DOHH2 (cell line): Measurements from ENCODE around the gene RRBP1.

Experiments
- H3F3A ChIP-seq: fragments of 200-600 bp; sonication (generic), shearing (Covaris generic); 2 replicates; pipeline ENCODE4 v1.6.0; 2016; ENCODE audit warnings: antibody characterized with exemption, mild to moderate bottlenecking; ENCODE audit not compliant: control insufficient read depth, insufficient read depth
- H3K27ac ChIP-seq: fragments of 200-600 bp; sonication (generic); 2 replicates; pipeline ENCODE4 v1.5.1; 2014; ENCODE audit warnings: low read depth, mild to moderate bottlenecking, low read length, moderate library complexity
- H3K27me3 ChIP-seq: fragments of 200-600 bp; sonication (generic); 2 replicates; pipeline ENCODE4 v1.6.1; 2014; ENCODE audit warnings: mild to moderate bottlenecking, low read length, mixed read lengths; ENCODE audit not compliant: control insufficient read depth
- H3K36me3 ChIP-seq: fragments of 200-600 bp; sonication (generic); 2 replicates; pipeline ENCODE4 v1.6.1; 2014; ENCODE audit warnings: mild to moderate bottlenecking, low read length, moderate library complexity, mixed read lengths; ENCODE audit not compliant: control insufficient read depth
- H3K4me1 ChIP-seq: fragments of 200-600 bp; sonication (generic); 2 replicates; pipeline ENCODE4 v1.6.1; 2014; ENCODE audit warnings: mild to moderate bottlenecking, low read length, mixed read lengths; ENCODE audit not compliant: control insufficient read depth
- H3K4me2 ChIP-seq: fragments of 200-600 bp; sonication (generic); 2 replicates; pipeline ENCODE4 v1.6.0; 2014; ENCODE audit warnings: mild to moderate bottlenecking, low read length, moderate library complexity
- H3K4me3 ChIP-seq: fragments of 200-600 bp; sonication (generic); 2 replicates; pipeline ENCODE4 v1.5.1; 2014; ENCODE audit warnings: mild to moderate bottlenecking, low read length, mixed read lengths
- H3K79me2 ChIP-seq: fragments of 200-600 bp; sonication (generic); 2 replicates; pipeline ENCODE4 v1.6.1; 2014; ENCODE audit warnings: mild to moderate bottlenecking, low read length, mixed read lengths; ENCODE audit not compliant: control insufficient read depth
- H3K9me2 ChIP-seq: fragments of 200-600 bp; sonication (generic); replicated peaks from 2 replicates; pipeline ENCODE4 v1.6.1; 2014; ENCODE audit warnings: mild to moderate bottlenecking, low read length, mixed read lengths; ENCODE audit not compliant: control insufficient read depth
- H3K9me3 ChIP-seq: fragments of 200-600 bp; sonication (generic); 2 replicates; pipeline ENCODE4 v1.6.1; 2014; ENCODE audit warnings: antibody characterized with exemption, low read length, mixed read lengths; ENCODE audit not compliant: control insufficient read depth, insufficient read depth
- H4K20me1 ChIP-seq: fragments of 200-600 bp; sonication (generic); 2 replicates; pipeline ENCODE4 v1.6.0; 2014; ENCODE audit warnings: low read depth, mild to moderate bottlenecking, antibody characterized with exemption, low read length, moderate library complexity; ENCODE audit not compliant: control insufficient read depth, insufficient read depth
- EZH2phosphoT487 ChIP-seq: fragments of 200-600 bp; sonication (generic); IDR thresholded peaks from 2 replicates; pipeline ENCODE4 v1.6.1; 2017; ENCODE audit warnings: borderline replicate concordance, mild to moderate bottlenecking, antibody characterized with exemption, low read length, moderate library complexity, mixed read lengths
- TF ChIP-seq, protein P1 (sequence below): fragments of 200-600 bp; sonication (generic); IDR thresholded peaks from one replicate; pipeline ENCODE4 v1.5.1; 2014; ENCODE audit warnings: antibody characterized with exemption, mild to moderate bottlenecking, low read depth, low read length; ENCODE audit not compliant: poor library complexity, severe bottlenecking

RRBP1 gene

GRCh38 chr20:17568972-17569521, 113.0 kb downstream of the RRBP1 start:
- Histone ChIP-seq H4K20me1 (no peaks in the 10 kb centered on the region), H3K4me1 (peaks cover 27% of the 10 kb centered on the region), H3K36me3 (no peaks in the 10 kb centered on the region; the same call in 1 of the 2 replicates), H3K27me3 (peaks cover 9% of the 10 kb centered on the region), H3K9me2 (no peaks in the 10 kb centered on the region), H3K79me2 (peaks cover 36% of the 10 kb centered on the region), H3F3A (peaks cover 5% of the 10 kb centered on the region; the same call in 1 of the 2 replicates), H3K27ac (no peak overlapping the region), H3K9me3 (no peaks in the 10 kb centered on the region), H3K4me3 (peak overlapping the region; percentile 43), H3K4me2 (peak overlapping the region; percentile 59)
- TF ChIP-seq EZH2phosphoT487: peak; percentile 80; the same call in 1 of the 2 replicates
- TF ChIP-seq, protein P1, sequence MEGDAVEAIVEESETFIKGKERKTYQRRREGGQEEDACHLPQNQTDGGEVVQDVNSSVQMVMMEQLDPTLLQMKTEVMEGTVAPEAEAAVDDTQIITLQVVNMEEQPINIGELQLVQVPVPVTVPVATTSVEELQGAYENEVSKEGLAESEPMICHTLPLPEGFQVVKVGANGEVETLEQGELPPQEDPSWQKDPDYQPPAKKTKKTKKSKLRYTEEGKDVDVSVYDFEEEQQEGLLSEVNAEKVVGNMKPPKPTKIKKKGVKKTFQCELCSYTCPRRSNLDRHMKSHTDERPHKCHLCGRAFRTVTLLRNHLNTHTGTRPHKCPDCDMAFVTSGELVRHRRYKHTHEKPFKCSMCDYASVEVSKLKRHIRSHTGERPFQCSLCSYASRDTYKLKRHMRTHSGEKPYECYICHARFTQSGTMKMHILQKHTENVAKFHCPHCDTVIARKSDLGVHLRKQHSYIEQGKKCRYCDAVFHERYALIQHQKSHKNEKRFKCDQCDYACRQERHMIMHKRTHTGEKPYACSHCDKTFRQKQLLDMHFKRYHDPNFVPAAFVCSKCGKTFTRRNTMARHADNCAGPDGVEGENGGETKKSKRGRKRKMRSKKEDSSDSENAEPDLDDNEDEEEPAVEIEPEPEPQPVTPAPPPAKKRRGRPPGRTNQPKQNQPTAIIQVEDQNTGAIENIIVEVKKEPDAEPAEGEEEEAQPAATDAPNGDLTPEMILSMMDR: no peak

DNA sequence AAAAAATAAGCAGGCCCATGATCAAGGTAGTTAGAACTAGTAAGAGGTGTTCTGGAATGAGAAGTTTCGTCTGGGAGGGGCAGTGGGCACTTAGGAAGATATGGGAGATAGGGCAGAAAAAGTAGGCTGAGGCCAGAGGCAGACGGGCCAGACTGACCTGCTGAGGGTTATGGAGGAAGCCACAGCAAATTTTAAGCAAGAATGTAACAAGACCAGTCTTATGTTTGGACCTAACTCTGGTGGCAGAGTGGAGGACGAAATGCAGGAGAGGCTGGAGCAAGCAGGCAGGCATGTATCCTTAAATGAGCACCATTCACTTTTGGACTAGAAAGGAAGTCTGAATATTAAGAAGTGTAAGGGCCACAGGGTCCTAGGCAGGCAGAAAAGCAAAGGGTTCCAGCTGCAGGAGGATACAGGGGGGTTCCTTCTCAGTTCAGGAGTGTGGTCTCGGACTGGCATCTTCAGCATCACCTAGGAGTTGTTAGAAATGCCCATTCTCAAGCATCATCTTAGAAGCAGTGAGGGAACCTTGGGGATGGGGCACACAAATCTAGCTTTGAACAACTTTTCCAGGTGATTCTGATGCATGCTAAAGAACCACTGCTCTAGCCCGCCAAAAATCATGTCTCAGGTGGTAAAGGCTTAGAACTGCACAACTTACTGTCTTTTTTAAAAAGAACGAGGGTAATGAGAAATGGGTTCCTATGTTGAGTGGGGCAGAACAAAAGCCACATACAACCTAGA, 113.8 kb downstream of the RRBP1 start:
- peaks cover 9% of the 10 kb centered on the region for H3K27me3 ChIP-seq
- no peak overlapping the region for H3K27ac ChIP-seq
- no peaks in the 10 kb centered on the region for H4K20me1 ChIP-seq
- H3K9me3 ChIP-seq: no peaks in the 10 kb centered on the region
- H3K4me2 ChIP-seq: no peak overlapping the region
- H3F3A ChIP-seq: peaks cover 5% of the 10 kb centered on the region; the same call in 1 of the 2 replicates
- no peak overlapping the region for H3K4me3 ChIP-seq
- H3K9me2 ChIP-seq: no peaks in the 10 kb centered on the region
- H3K79me2 ChIP-seq: peaks cover 28% of the 10 kb centered on the region
- TF ChIP-seq EZH2phosphoT487: no peak
- TF ChIP-seq, protein P1: no peak
- no peaks in the 10 kb centered on the region; the same call in 1 of the 2 replicates for H3K36me3 ChIP-seq
- peaks cover 27% of the 10 kb centered on the region for H3K4me1 ChIP-seq

DNA sequence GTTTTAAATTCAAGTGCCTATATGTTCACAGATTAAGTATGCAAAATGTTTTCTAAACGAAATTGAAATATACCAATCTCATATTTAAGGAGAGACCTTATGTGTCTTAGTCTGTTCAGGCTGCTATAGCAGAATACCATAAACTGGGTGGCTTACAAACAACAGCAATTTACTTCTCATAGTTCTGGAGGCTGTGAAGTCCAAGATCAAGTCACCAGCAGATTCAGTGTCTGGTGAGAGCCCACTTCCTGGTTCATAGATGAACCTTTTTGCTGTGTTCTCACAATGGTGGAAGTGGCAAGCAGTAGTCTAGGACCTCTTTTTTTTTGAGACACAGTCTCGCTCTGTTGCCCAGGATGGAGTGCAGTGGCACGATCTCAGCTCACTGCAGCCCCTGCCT, 115.7 kb downstream of the RRBP1 start:
- no peaks in the 10 kb centered on the region for H3K9me2 ChIP-seq
- peaks cover 11% of the 10 kb centered on the region for H3K79me2 ChIP-seq
- TF ChIP-seq, protein P1: no peak
- no peak for TF ChIP-seq EZH2phosphoT487
- peaks cover 5% of the 10 kb centered on the region; the same call in 1 of the 2 replicates for H3F3A ChIP-seq
- H3K4me2 ChIP-seq: no peak overlapping the region
- peaks cover 9% of the 10 kb centered on the region for H3K27me3 ChIP-seq
- H3K9me3 ChIP-seq: no peaks in the 10 kb centered on the region
- no peaks in the 10 kb centered on the region for H4K20me1 ChIP-seq
- H3K27ac ChIP-seq: no peak overlapping the region
- no peaks in the 10 kb centered on the region; the same call in 1 of the 2 replicates for H3K36me3 ChIP-seq
- no peak overlapping the region for H3K4me3 ChIP-seq
- peaks cover 13% of the 10 kb centered on the region for H3K4me1 ChIP-seq
